Osteocyte (in vitro differentiated cells): ENCODE data around the gene PMM2. TPM values are rescaled to one million over a fixed set of nuclear protein-coding genes. Genes with fewer than 3 reads are reported as not detected.

ENCODE experiments used
- DNase-seq: peaks from one replicate; pipeline ENCODE4 v3.0.0; 2021; ENCODE audit warnings: mixed read lengths; ENCODE audit not compliant: unreplicated experiment; ENCODE audit errors: extremely low spot score
- H3K27ac Mint-ChIP-seq: one replicate; pipeline ENCODE4 v1.8.0; 2021; ENCODE audit warnings: mild to moderate bottlenecking, mixed read lengths; ENCODE audit not compliant: unreplicated experiment
- H3K27me3 Mint-ChIP-seq: one replicate; pipeline ENCODE4 v1.8.0; 2021; ENCODE audit warnings: mixed read lengths; ENCODE audit not compliant: unreplicated experiment
- H3K36me3 Mint-ChIP-seq: one replicate; pipeline ENCODE4 v1.8.0; 2021; ENCODE audit warnings: mixed read lengths; ENCODE audit not compliant: unreplicated experiment
- H3K4me1 Mint-ChIP-seq: one replicate; pipeline ENCODE4 v1.8.0; 2021; ENCODE audit warnings: mixed read lengths; ENCODE audit not compliant: unreplicated experiment
- H3K4me3 Mint-ChIP-seq: one replicate; pipeline ENCODE4 v1.8.0; 2021; ENCODE audit warnings: mild to moderate bottlenecking, moderate library complexity, mixed read lengths; ENCODE audit not compliant: unreplicated experiment
- H3K9me3 Mint-ChIP-seq: one replicate; pipeline ENCODE4 v1.8.0; 2021; ENCODE audit warnings: mixed read lengths; ENCODE audit not compliant: unreplicated experiment
- CTCF ChIP-seq: fragments of 200-600 bp; sonication (generic); IDR thresholded peaks from 2 replicates; pipeline ENCODE4 v1.5.0; 2021; ENCODE audit warnings: antibody characterized with exemption, mild to moderate bottlenecking, moderate library complexity
- total RNA-seq: library from RNA; stranded (reverse); gene quantifications from 2 replicates; pipeline ENCODE4 v1.2.1, GENCODE V29; 2021

Gene PMM2
- total RNA-seq, 1 donor from 2014 or later: 42.9 TPM

- peaks cover 4% of the 10 kb centered on the region for H3K4me1 Mint-ChIP-seq
- no peaks in the 10 kb centered on the region for H3K9me3 Mint-ChIP-seq
- H3K4me3 Mint-ChIP-seq: no peak overlapping the region
- no peak for TF ChIP-seq CTCF
- no peaks in the 10 kb centered on the region for H3K27me3 Mint-ChIP-seq
- H3K27ac Mint-ChIP-seq: no peak overlapping the region
- no peaks in the 10 kb centered on the region for H3K36me3 Mint-ChIP-seq
- DNase-seq: no peak
Measured at GRCh38 chr16:8756755-8757154, 40.9 kb upstream of the PMM2 start.

GRCh38 chr16:8758022-8758421 is 39.6 kb upstream of the PMM2 start:
- H3K27me3 Mint-ChIP-seq: no peaks in the 10 kb centered on the region
- H3K36me3 Mint-ChIP-seq: no peaks in the 10 kb centered on the region
- TF ChIP-seq CTCF: no peak
- H3K27ac Mint-ChIP-seq: no peak overlapping the region
- H3K9me3 Mint-ChIP-seq: no peaks in the 10 kb centered on the region
- H3K4me1 Mint-ChIP-seq: no peaks in the 10 kb centered on the region
- no peak overlapping the region for H3K4me3 Mint-ChIP-seq
- DNase-seq: no peak

GRCh38 chr16:8760021-8760420 is 37.6 kb upstream of the PMM2 start:
- Mint-ChIP-seq H3K27ac (no peak overlapping the region), H3K27me3 (no peaks in the 10 kb centered on the region), H3K36me3 (no peaks in the 10 kb centered on the region), H3K4me3 (no peak overlapping the region), H3K4me1 (no peaks in the 10 kb centered on the region), H3K9me3 (no peaks in the 10 kb centered on the region)
- no peak for DNase-seq
- no peak for TF ChIP-seq CTCF

- Mint-ChIP-seq H3K9me3 (no peaks in the 10 kb centered on the region), H3K4me3 (no peak overlapping the region), H3K27me3 (no peaks in the 10 kb centered on the region), H3K36me3 (no peaks in the 10 kb centered on the region), H3K4me1 (no peaks in the 10 kb centered on the region), H3K27ac (no peak overlapping the region)
- DNase-seq: no peak
- TF ChIP-seq CTCF: no peak
Measured at GRCh38 chr16:8761078-8761477, 36.6 kb upstream of the PMM2 start.

GRCh38 chr16:8762254-8762653 is 35.4 kb upstream of the PMM2 start:
- Mint-ChIP-seq H3K27me3 (no peaks in the 10 kb centered on the region), H3K4me1 (no peaks in the 10 kb centered on the region), H3K4me3 (no peak overlapping the region), H3K9me3 (no peaks in the 10 kb centered on the region), H3K27ac (no peak overlapping the region), H3K36me3 (no peaks in the 10 kb centered on the region)
- TF ChIP-seq CTCF: no peak
- DNase-seq: no peak
